Keratinocyte (primary cell): ENCODE measurements around the gene FOXM1.

Source experiments
- EZH2 ChIP-seq: IDR thresholded peaks from one replicate; pipeline ENCODE4 v1.6.1; 2012; ENCODE audit warnings: inconsistent platforms, mild to moderate bottlenecking, low read length, moderate library complexity
- TF ChIP-seq, protein P1 (sequence below), 3 experiments: IDR thresholded peaks in 1 of 3; conservative IDR thresholded peaks in 1 of 3; optimal IDR thresholded peaks in 1 of 3; 2 replicates in 2 of 3; 3 replicates in 1 of 3; pipeline versions ENCODE3 to v1.5.1; 2011; ENCODE audit warnings: low read length in 3 of 3, mild to moderate bottlenecking in 3 of 3, moderate library complexity in 2 of 3, control low read depth in 1 of 3, inconsistent platforms in 1 of 3; ENCODE audit not compliant: insufficient read depth in 2 of 3; ENCODE audit errors: extremely low read depth in 1 of 3

- TF ChIP-seq, protein P1, sequence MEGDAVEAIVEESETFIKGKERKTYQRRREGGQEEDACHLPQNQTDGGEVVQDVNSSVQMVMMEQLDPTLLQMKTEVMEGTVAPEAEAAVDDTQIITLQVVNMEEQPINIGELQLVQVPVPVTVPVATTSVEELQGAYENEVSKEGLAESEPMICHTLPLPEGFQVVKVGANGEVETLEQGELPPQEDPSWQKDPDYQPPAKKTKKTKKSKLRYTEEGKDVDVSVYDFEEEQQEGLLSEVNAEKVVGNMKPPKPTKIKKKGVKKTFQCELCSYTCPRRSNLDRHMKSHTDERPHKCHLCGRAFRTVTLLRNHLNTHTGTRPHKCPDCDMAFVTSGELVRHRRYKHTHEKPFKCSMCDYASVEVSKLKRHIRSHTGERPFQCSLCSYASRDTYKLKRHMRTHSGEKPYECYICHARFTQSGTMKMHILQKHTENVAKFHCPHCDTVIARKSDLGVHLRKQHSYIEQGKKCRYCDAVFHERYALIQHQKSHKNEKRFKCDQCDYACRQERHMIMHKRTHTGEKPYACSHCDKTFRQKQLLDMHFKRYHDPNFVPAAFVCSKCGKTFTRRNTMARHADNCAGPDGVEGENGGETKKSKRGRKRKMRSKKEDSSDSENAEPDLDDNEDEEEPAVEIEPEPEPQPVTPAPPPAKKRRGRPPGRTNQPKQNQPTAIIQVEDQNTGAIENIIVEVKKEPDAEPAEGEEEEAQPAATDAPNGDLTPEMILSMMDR (optimal IDR thresholded peaks at IDR 0.05 in 1 of 3, IDR thresholded peaks at IDR 0.05 in 1 of 3, conservative IDR thresholded peaks at IDR 0.05 in 1 of 3; ENCODE audit: extremely low read depth in 1 of 3, insufficient read depth in 2 of 3, low read length in 3 of 3), result no peak
- no peak for TF ChIP-seq EZH2
Measured at GRCh38 chr12:2893007-2893406, 16.0 kb upstream of the FOXM1 start.
